NCI-H446 (cell line): ENCODE results near the gene UTS2B.

Experiments used
- DNase-seq, 2 experiments: peaks; one replicate each; lab custom pipeline; 2025; lab: John Stamatoyannopoulos, UW

UTS2B gene

GRCh38 chr3:191238321-191238817 lies 92.0 kb downstream of the UTS2B start:
- DNase-seq, result no peak

- DNase-seq, result no peak
These were observed 93.1 kb downstream of the UTS2B start for GRCh38 chr3:191237047-191237882.

DNA sequence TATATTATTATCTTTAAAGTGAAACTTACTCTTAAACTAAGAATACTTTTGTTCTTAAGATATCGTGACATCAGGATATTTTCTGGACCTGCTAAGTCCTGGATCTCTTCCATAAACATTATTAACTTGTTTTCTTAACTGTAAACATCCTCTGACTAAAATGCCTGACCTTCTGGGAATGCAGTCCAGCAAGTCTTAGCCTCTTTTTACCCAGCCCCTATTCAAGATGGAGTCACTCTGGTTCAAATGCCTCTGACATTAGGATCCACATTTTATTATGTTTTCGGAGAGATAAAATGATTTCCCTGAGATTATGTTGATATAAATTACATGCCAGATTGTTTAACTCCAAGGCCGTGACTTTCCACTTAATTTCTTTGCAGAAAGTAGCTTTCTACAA lies 93.7 kb downstream of the UTS2B start:
- no peak for DNase-seq

DNA sequence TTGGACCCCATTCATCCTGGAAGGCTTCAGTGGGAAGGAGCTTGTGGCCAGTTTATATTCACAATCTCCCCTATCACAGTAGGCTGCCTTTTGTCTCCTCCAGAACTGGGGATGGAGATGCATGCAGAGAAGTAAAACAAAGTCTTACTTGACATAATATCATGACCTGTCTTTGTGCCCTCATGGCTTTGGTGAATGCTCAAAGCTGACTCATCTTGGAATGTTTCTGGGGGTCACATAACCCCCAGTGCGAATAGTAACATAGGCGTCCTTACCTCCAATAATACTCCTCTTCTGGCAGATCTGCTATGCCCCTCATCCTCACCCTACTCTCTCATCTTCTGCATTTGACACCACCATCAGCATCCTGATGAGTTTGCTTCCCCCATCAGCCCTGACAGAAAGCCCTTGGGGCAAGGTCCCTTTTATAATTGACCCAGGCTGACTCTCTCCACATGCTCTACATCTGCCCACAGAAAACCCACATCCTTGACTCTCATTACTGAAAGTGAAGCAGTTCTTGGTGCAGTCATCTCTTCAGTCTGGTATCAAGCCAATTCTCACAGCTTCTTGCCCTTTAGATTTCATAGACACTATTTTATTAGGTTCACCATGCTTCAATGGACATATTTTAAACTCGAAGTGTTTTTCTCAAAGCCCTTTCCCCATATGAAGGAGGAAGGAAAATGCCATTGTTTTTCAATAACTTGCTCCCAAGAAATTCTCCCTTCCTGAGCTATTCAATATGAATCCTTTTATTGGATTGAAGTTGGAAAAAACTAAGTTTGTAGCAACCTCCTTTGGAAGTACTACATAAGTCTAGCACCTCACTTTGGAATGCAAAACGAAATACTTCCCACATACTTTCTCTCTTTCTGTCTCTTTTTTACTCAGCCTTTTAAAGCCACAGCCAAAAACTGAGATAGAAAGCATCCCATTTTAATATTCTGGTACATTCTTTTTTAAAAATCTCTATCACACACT lies 94.7 kb downstream of the UTS2B start:
- no peak for DNase-seq

GRCh38 chr3:191234216-191234615 lies 96.1 kb downstream of the UTS2B start:
- no peak for DNase-seq

DNA sequence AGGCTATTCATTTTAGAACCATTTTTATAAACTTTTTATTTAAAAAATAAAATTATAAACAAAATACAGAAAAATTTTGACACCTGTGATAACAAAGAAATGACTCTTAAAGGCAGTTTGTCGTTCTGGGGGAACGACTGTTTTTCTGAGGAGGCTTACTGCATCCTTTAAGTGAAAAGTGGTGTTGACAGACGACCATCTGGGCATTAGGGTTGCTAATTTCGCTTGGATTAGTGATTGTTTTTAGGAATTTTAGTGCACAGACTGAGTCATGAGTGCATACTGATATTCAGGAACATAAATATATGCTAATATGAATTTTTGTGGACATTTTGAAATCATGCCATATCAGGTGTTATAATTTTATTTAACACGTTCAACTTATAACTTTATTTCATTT lies 102.8 kb downstream of the UTS2B start:
- peak; percentile 12 to 54 for DNase-seq

- DNase-seq, result no peak
These were observed 108.7 kb downstream of the UTS2B start for GRCh38 chr3:191221638-191222037.

- peak in 1 of 2 experiments; percentile 18 for DNase-seq
These were observed 109.4 kb downstream of the UTS2B start for GRCh38 chr3:191220908-191221307.

DNA sequence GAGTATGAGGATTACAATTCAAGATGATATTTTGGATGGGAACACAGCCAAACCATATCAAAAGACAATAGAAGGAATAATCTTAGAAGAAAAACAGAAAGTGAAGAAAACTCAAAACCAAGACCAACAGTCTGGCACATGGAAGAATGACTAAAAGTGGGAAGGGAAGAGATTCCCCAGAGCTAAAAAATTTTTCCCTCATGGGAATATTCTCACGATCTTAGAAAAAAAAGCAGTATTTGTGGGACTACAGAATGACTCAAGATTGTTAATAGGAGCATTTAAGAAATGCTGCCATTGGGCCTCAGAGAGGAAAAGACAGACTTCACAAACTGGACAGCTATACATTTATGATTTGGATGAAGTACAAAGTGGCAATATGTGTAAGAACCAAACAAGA lies 113.0 kb downstream of the UTS2B start:
- DNase-seq, result no peak
